Ishikawa (cell line): ENCODE results near the gene RBM44.

Experiments used
- CEBPB ChIP-seq: IDR thresholded peaks from 2 replicates; pipeline ENCODE4 v1.6.1; 2012
- CREB1 ChIP-seq: IDR thresholded peaks from 2 replicates; pipeline ENCODE4 v1.6.1; 2012; ENCODE audit warnings: low read depth
- EGR1 ChIP-seq: IDR thresholded peaks from 2 replicates; pipeline ENCODE4 v1.6.1; 2012
- EP300 ChIP-seq: IDR thresholded peaks from 2 replicates; pipeline ENCODE4 v1.6.1; 2012; ENCODE audit warnings: borderline replicate concordance
- FOXM1 ChIP-seq: IDR thresholded peaks from 2 replicates; pipeline ENCODE4 v1.6.1; 2012; ENCODE audit warnings: low read depth, borderline replicate concordance
- NFIC ChIP-seq: IDR thresholded peaks from 2 replicates; pipeline ENCODE4 v1.6.1; 2012
- RAD21 ChIP-seq: IDR thresholded peaks from 2 replicates; pipeline ENCODE4 v1.6.1; 2012; ENCODE audit warnings: low read depth
- TAF1 ChIP-seq: IDR thresholded peaks from 2 replicates; pipeline ENCODE4 v1.6.1; 2012; ENCODE audit warnings: low read depth, mild to moderate bottlenecking
- TCF12 ChIP-seq: IDR thresholded peaks from 2 replicates; pipeline ENCODE4 v1.6.1; 2012; ENCODE audit warnings: low read depth
- TEAD4 ChIP-seq: IDR thresholded peaks from 2 replicates; pipeline ENCODE4 v1.6.1; 2012
- YY1 ChIP-seq: IDR thresholded peaks from 2 replicates; pipeline ENCODE4 v1.6.1; 2012; ENCODE audit warnings: low read depth
- ZBTB7A ChIP-seq: IDR thresholded peaks from 2 replicates; pipeline ENCODE4 v1.6.1; 2012; ENCODE audit warnings: low read depth
- TF ChIP-seq, protein P1 (sequence below): IDR thresholded peaks from 2 replicates; pipeline ENCODE4 v1.6.1; 2012
- TF ChIP-seq, protein P2 (sequence below): IDR thresholded peaks from 2 replicates; pipeline ENCODE4 v1.6.1; 2012
- TF ChIP-seq, protein P3 (sequence below): IDR thresholded peaks from 2 replicates; pipeline ENCODE4 v1.6.1; 2012; ENCODE audit warnings: low read depth, mild to moderate bottlenecking

The RBM44 gene

DNA sequence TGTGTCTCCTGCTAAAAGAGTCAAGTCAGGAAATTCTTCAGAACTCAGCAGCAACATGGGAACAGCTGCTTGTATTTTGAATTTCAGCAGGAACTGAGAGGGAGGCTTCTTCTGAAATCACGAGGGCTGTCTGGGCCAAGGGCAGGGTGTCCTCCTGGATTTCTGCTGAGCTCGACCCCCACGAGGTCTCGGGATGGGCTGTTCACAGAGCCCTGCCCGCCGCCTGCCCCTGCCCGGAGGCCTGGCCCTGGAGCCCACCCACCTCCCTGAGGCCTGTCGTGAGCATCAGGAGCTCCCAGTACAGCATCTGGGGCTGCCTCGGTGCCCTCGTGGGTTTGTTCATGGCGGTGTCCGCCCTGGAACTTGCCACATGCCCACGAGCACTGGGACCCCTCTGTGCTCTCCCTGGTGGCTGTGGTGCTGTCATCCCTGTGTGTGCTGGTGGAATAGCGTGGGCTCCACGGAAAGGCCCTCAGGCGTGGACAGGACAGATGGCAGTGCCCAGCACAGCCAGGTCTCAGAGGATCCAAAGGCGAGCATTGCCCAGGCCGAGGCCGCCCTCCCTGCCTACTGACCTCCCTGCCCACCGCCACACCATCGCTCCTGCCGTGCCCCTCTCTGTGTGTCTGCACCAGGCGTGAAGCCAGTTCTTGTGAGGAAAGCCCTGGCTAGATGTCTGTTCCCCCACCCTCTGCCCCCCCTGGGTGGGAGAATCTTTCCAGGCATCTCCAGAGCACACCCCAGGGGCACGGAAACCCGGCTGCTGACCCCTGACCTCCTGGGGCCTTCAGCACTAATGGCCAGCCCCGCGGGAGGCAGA, 86.7 kb downstream of the RBM44 start:
- TF ChIP-seq, protein P1, sequence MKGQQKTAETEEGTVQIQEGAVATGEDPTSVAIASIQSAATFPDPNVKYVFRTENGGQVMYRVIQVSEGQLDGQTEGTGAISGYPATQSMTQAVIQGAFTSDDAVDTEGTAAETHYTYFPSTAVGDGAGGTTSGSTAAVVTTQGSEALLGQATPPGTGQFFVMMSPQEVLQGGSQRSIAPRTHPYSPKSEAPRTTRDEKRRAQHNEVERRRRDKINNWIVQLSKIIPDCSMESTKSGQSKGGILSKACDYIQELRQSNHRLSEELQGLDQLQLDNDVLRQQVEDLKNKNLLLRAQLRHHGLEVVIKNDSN: no peak
- TF ChIP-seq ZBTB7A (no peak), TAF1 (no peak), EP300 (no peak), YY1 (no peak), NFIC (no peak), CREB1 (no peak), TCF12 (no peak), EGR1 (no peak), CEBPB (no peak)
- TF ChIP-seq, protein P2, sequence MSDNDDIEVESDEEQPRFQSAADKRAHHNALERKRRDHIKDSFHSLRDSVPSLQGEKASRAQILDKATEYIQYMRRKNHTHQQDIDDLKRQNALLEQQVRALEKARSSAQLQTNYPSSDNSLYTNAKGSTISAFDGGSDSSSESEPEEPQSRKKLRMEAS: no peak
- TF ChIP-seq, protein P3, sequence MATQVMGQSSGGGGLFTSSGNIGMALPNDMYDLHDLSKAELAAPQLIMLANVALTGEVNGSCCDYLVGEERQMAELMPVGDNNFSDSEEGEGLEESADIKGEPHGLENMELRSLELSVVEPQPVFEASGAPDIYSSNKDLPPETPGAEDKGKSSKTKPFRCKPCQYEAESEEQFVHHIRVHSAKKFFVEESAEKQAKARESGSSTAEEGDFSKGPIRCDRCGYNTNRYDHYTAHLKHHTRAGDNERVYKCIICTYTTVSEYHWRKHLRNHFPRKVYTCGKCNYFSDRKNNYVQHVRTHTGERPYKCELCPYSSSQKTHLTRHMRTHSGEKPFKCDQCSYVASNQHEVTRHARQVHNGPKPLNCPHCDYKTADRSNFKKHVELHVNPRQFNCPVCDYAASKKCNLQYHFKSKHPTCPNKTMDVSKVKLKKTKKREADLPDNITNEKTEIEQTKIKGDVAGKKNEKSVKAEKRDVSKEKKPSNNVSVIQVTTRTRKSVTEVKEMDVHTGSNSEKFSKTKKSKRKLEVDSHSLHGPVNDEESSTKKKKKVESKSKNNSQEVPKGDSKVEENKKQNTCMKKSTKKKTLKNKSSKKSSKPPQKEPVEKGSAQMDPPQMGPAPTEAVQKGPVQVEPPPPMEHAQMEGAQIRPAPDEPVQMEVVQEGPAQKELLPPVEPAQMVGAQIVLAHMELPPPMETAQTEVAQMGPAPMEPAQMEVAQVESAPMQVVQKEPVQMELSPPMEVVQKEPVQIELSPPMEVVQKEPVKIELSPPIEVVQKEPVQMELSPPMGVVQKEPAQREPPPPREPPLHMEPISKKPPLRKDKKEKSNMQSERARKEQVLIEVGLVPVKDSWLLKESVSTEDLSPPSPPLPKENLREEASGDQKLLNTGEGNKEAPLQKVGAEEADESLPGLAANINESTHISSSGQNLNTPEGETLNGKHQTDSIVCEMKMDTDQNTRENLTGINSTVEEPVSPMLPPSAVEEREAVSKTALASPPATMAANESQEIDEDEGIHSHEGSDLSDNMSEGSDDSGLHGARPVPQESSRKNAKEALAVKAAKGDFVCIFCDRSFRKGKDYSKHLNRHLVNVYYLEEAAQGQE: no peak

DNA sequence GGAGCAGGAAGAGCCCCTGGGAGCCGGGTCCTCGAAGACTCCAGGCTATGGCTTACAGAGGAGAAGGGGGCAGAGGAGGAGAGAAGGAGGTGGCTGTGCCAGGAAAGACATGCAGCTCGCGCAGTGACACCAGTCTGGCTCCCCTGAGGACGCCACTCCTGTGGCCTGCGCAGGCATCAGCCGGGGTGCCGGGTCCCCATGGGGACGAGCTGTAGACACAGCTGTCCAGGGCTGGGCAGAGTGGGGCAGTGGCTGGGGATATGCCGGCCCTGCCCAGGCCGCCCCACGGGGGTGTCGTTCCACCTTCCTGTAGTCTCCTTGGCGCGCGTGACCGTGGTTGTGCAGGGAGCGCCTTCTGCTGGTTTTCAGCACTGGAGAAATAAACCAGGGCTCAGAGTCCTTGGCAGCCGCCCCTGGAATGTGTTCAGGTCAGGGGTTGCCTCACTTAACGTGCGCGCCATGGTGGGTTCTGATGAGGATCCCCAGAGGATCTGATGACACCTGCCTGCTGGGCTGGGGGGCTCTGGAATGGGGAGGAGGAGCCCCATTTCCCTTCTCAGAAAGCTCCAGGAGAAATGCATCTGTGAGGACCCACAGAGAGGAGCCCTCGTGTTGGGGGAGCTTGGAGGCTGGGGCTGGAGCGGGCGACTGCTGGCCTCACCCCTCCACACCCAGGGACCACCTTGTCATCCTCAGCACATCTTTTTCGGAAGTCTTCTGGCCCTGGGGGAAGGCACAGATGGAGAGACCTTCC, 87.5 kb downstream of the RBM44 start:
- no peak for TF ChIP-seq RAD21
- no peak for TF ChIP-seq ZBTB7A
- TF ChIP-seq, protein P1: no peak
- no peak for TF ChIP-seq YY1

DNA sequence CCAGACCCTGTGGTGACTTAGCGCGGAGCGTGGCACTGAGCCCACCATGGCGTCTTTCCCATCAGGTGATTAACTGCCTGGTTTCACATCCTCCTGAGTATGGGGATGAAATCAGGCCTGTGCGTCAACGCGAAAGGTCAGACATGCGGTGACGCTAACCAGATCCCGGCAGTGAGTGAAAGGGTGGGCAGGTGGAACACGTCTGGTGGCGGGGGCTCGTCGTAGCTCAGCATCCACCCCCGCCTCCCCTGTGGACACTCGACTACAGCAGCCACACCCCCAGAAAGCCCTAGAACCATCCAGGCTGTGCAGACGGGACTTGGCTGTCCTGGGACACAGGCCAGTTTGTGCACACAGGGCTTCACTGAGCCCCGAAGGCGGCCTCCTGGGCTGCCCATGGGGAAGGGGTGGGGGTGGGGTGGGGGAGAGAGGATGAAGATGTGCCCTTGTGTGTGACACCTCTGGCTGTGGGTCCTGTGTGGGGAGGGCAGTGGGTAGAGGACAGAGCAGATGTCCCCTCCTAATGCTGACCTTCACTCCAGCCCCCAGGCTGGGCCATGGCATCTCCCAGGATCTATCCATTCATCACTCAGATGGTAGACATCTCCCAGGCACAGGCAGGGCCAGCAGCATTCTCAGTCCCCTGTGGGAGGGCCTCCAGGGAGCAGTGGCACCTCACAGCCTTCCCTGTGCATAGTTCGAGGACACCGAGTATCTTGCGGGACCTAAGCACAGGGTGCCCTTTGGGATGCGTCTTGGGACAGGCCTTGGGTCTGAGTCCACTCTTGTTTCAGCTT, 88.3 kb downstream of the RBM44 start:
- TF ChIP-seq NFIC: no peak

DNA sequence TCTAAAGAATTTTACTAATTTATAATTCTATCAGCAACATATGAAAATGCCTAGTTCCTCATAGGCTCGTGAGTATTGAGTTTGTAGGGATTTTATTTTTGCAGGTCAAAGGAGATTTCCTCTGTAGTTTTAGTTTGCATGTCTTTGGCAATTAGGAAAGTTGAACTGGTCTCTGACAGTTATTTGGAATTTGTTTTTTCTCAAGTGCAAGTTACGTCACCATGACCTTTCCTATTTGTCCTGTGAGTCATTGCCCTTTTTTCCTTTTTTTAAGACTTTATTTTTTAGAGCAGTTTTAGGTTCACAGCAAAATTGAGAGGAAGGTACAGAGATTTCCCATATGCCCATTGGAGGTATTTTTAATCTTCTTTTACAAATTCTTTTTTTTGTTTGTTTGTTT, 89.8 kb downstream of the RBM44 start:
- TF ChIP-seq TEAD4 (no peak), EP300 (no peak), ZBTB7A (no peak), FOXM1 (no peak), EGR1 (no peak), NFIC (no peak), YY1 (no peak)
- TF ChIP-seq, protein P3: no peak

DNA sequence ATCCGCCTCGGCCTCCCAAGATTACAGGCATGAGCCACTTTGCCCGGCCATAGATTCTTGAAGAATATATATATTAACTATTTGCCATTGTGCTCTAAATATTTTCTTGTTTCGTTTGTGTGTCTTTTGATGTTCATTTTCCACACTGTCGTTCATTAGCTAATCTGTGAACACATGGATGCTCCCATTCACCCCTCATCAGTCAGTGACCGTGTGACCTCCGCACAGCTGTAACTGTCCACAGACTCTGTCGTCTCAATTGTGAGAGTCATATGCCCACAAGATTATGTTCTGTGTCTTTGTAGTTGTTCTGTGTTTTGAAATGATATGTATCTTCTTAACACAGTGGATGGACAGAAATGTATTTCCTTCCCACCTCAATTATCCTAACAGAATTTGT, 90.4 kb downstream of the RBM44 start:
- TF ChIP-seq FOXM1 (no peak), CEBPB (no peak), EP300 (no peak), NFIC (no peak), EGR1 (no peak), ZBTB7A (no peak), TCF12 (no peak)
- TF ChIP-seq, protein P2: no peak
- TF ChIP-seq, protein P3: no peak
